Activated CD8-positive, alpha-beta memory T cell treated with anti-CD3 and anti-CD28 coated beads for 4 hours (primary cell): Measurements from ENCODE around the gene MARS2.
A peak's percentile ranks its signal among the peaks of the same experiment; 100 is the strongest.
"Not testable (repeated sequence)": the region's sequence is repeated elsewhere in the genome, so short reads cannot be mapped to it uniquely, and the experiment has no call there.

Source experiments
- DNase-seq, 2 donors: peaks; one replicate each; pipeline ENCODE4 v3.0.0-alpha.2; 2020; ENCODE audit warnings: low read depth in 2 of 2

MARS2 gene

GRCh38 chr2:197705912-197706838 lies 1.0 kb downstream of the MARS2 start:
- DNase-seq: peak in 1 of 2 donors; percentile 22

- no peak for DNase-seq
These were observed 1.7 kb downstream of the MARS2 start for GRCh38 chr2:197706839-197707207.

GRCh38 chr2:197707316-197708213 lies 2.4 kb downstream of the MARS2 start:
- no peak for DNase-seq

GRCh38 chr2:197708331-197708730 lies 3.2 kb downstream of the MARS2 start:
- DNase-seq: no peak

GRCh38 chr2:197709140-197709539 lies 4.0 kb downstream of the MARS2 start:
- DNase-seq: not testable (repeated sequence)

- DNase-seq: no peak
These were observed 5.4 kb downstream of the MARS2 start for GRCh38 chr2:197710424-197711042.

- no peak for DNase-seq
These were observed 6.4 kb downstream of the MARS2 start for GRCh38 chr2:197711578-197711977.

GRCh38 chr2:197713271-197713670 lies 8.1 kb downstream of the MARS2 start:
- no peak for DNase-seq

- DNase-seq: no peak
These were observed 12.7 kb downstream of the MARS2 start for GRCh38 chr2:197717863-197718262.

- DNase-seq: no peak
These were observed 21.8 kb downstream of the MARS2 start for GRCh38 chr2:197727011-197727410.

- not testable (repeated sequence) for DNase-seq
These were observed 23.7 kb downstream of the MARS2 start for GRCh38 chr2:197728555-197729544.

GRCh38 chr2:197740200-197740599 lies 35.0 kb downstream of the MARS2 start:
- DNase-seq: no peak
